Osteoblast (primary cell): ENCODE data around the gene SND1. TPM values are rescaled to one million over a fixed set of nuclear protein-coding genes. Genes with fewer than 3 reads are reported as not detected.

Experiments used
- DNase-seq: peaks from one replicate; pipeline ENCODE4 v3.0.0; 2011; ENCODE audit warnings: low spot score, mixed read lengths; ENCODE audit not compliant: insufficient read length; ENCODE audit errors: missing footprints
- H2AFZ ChIP-seq: 2 replicates; pipeline ENCODE4 v1.6.0; 2011; ENCODE audit warnings: mild to moderate bottlenecking, low read length
- H3K27ac ChIP-seq: 2 replicates; pipeline ENCODE4 v1.5.1; 2011; ENCODE audit warnings: mild to moderate bottlenecking, low read depth, low read length, moderate library complexity
- H3K27me3 ChIP-seq: 2 replicates; pipeline ENCODE4 v1.6.0; 2012; ENCODE audit warnings: mild to moderate bottlenecking, control low read depth, inconsistent platforms, low read length, moderate library complexity; ENCODE audit not compliant: insufficient read depth
- H3K36me3 ChIP-seq: 2 replicates; pipeline ENCODE4 v1.5.1; 2011; ENCODE audit warnings: mild to moderate bottlenecking, low read length, control low read depth, moderate library complexity; ENCODE audit not compliant: insufficient read depth
- H3K4me1 ChIP-seq: 2 replicates; pipeline ENCODE4 v1.5.1; 2011; ENCODE audit warnings: mild to moderate bottlenecking, low read length, control low read depth, moderate library complexity; ENCODE audit not compliant: insufficient read depth
- H3K4me2 ChIP-seq: 2 replicates; pipeline ENCODE4 v1.6.0; 2011; ENCODE audit warnings: mild to moderate bottlenecking, low read length; ENCODE audit not compliant: insufficient read depth
- H3K4me3 ChIP-seq: fragments of 200-600 bp; sonication (generic); 3 replicates; pipeline ENCODE4 v1.5.1; 2012; ENCODE audit warnings: mild to moderate bottlenecking, low read length, inconsistent platforms; ENCODE audit not compliant: insufficient read depth
- H3K79me2 ChIP-seq: 2 replicates; pipeline ENCODE4 v1.6.0; 2012; ENCODE audit warnings: mild to moderate bottlenecking, low read length, control low read depth, inconsistent platforms; ENCODE audit not compliant: insufficient read depth
- H3K9me3 ChIP-seq: 2 replicates; pipeline ENCODE4 v1.5.1; 2011; ENCODE audit warnings: low read depth, low read length, control low read depth
- H4K20me1 ChIP-seq: 2 replicates; pipeline ENCODE4 v1.6.0; 2012; ENCODE audit warnings: mild to moderate bottlenecking, low read length, control low read depth; ENCODE audit not compliant: insufficient read depth
- CTCF ChIP-seq: IDR thresholded peaks from 2 replicates; pipeline ENCODE4 v1.5.1; 2011; ENCODE audit warnings: mild to moderate bottlenecking, low read depth, low read length, moderate library complexity; ENCODE audit errors: extremely low read depth
- total RNA-seq: library from RNA; depleted of rRNA; stranded (reverse); fragments of >200 nt; gene quantifications from 2 replicates; pipeline ENCODE4 v1.2.3, GENCODE V29; 2012

SND1 gene
- total RNA-seq, 1 donor: 257 TPM

- H3K9me3 ChIP-seq: no peaks in the 10 kb centered on the region
- no peak overlapping the region for H2AFZ ChIP-seq
- peaks cover 69% of the 10 kb centered on the region for H3K79me2 ChIP-seq
- no peak overlapping the region for H3K27ac ChIP-seq
- TF ChIP-seq CTCF: no peak
- no peaks in the 10 kb centered on the region for H3K27me3 ChIP-seq
- H3K4me2 ChIP-seq: no peak overlapping the region
- no peak for DNase-seq
- no peaks in the 10 kb centered on the region for H3K36me3 ChIP-seq
- peaks cover 34% of the 10 kb centered on the region for H3K4me1 ChIP-seq
- H3K4me3 ChIP-seq: no peak overlapping the region
- H4K20me1 ChIP-seq: peaks cover 25% of the 10 kb centered on the region
Observed at GRCh38 chr7:127872122-127872521, 220.1 kb downstream of the SND1 start.

- Histone ChIP-seq H3K27ac (no peak overlapping the region), H3K79me2 (peaks cover 70% of the 10 kb centered on the region), H2AFZ (no peak overlapping the region), H4K20me1 (peaks cover 18% of the 10 kb centered on the region), H3K27me3 (no peaks in the 10 kb centered on the region), H3K4me3 (no peak overlapping the region), H3K4me2 (no peak overlapping the region), H3K4me1 (peaks cover 35% of the 10 kb centered on the region), H3K9me3 (no peaks in the 10 kb centered on the region), H3K36me3 (no peaks in the 10 kb centered on the region)
- DNase-seq: no peak
- TF ChIP-seq CTCF: no peak
Observed at GRCh38 chr7:127873151-127873550, 221.2 kb downstream of the SND1 start.

- Histone ChIP-seq H3K9me3 (no peaks in the 10 kb centered on the region), H3K4me3 (no peak overlapping the region), H3K27ac (peak overlapping the region; percentile 74), H3K27me3 (no peaks in the 10 kb centered on the region), H3K4me2 (no peak overlapping the region), H3K4me1 (peaks cover 36% of the 10 kb centered on the region), H2AFZ (no peak overlapping the region), H3K79me2 (peaks cover 72% of the 10 kb centered on the region), H3K36me3 (no peaks in the 10 kb centered on the region), H4K20me1 (peaks cover 14% of the 10 kb centered on the region)
- DNase-seq: no peak
- TF ChIP-seq CTCF: no peak
Observed at GRCh38 chr7:127873715-127874636, 222.0 kb downstream of the SND1 start.

- peak overlapping the region; percentile 52 for H3K4me2 ChIP-seq
- peaks cover 16% of the 10 kb centered on the region for H4K20me1 ChIP-seq
- no peak for DNase-seq
Observed at GRCh38 chr7:127874951-127875608, 223.1 kb downstream of the SND1 start.

More at GRCh38 chr7:127874951-127875608, 223.1 kb downstream of the SND1 start:
- Histone ChIP-seq H3K27me3 (no peaks in the 10 kb centered on the region), H3K79me2 (peaks cover 73% of the 10 kb centered on the region), H3K4me3 (no peak overlapping the region), H3K4me1 (peaks cover 36% of the 10 kb centered on the region), H3K36me3 (no peaks in the 10 kb centered on the region), H3K27ac (peak overlapping the region; percentile 74), H3K9me3 (no peaks in the 10 kb centered on the region), H2AFZ (no peak overlapping the region)
- TF ChIP-seq CTCF: no peak
